Osteocyte (in vitro differentiated cells): Measurements from ENCODE around the gene MMP25. TPM values are rescaled to one million over a fixed set of nuclear protein-coding genes. Genes with fewer than 3 reads are reported as not detected.

ENCODE experiments used
- DNase-seq: peaks from one replicate; pipeline ENCODE4 v3.0.0; 2021; ENCODE audit warnings: mixed read lengths; ENCODE audit not compliant: unreplicated experiment; ENCODE audit errors: extremely low spot score
- H3K27ac Mint-ChIP-seq: one replicate; pipeline ENCODE4 v1.8.0; 2021; ENCODE audit warnings: mild to moderate bottlenecking, mixed read lengths; ENCODE audit not compliant: unreplicated experiment
- H3K27me3 Mint-ChIP-seq: one replicate; pipeline ENCODE4 v1.8.0; 2021; ENCODE audit warnings: mixed read lengths; ENCODE audit not compliant: unreplicated experiment
- H3K36me3 Mint-ChIP-seq: one replicate; pipeline ENCODE4 v1.8.0; 2021; ENCODE audit warnings: mixed read lengths; ENCODE audit not compliant: unreplicated experiment
- H3K4me1 Mint-ChIP-seq: one replicate; pipeline ENCODE4 v1.8.0; 2021; ENCODE audit warnings: mixed read lengths; ENCODE audit not compliant: unreplicated experiment
- H3K4me3 Mint-ChIP-seq: one replicate; pipeline ENCODE4 v1.8.0; 2021; ENCODE audit warnings: mild to moderate bottlenecking, moderate library complexity, mixed read lengths; ENCODE audit not compliant: unreplicated experiment
- H3K9me3 Mint-ChIP-seq: one replicate; pipeline ENCODE4 v1.8.0; 2021; ENCODE audit warnings: mixed read lengths; ENCODE audit not compliant: unreplicated experiment
- long read RNA-seq: library from polyadenylated mRNA; unstranded; transcript quantifications from one replicate; pipeline ENCODE4 v2.0.0, GENCODE V29; 2021
- total RNA-seq: library from RNA; stranded (reverse); gene quantifications from 2 replicates; pipeline ENCODE4 v1.2.1, GENCODE V29; 2021
- TF ChIP-seq, protein P1 (sequence below): fragments of 200-600 bp; sonication (generic); IDR thresholded peaks from 2 replicates; pipeline ENCODE4 v1.5.0; 2021; ENCODE audit warnings: antibody characterized with exemption, mild to moderate bottlenecking, moderate library complexity

Gene MMP25, protein sequence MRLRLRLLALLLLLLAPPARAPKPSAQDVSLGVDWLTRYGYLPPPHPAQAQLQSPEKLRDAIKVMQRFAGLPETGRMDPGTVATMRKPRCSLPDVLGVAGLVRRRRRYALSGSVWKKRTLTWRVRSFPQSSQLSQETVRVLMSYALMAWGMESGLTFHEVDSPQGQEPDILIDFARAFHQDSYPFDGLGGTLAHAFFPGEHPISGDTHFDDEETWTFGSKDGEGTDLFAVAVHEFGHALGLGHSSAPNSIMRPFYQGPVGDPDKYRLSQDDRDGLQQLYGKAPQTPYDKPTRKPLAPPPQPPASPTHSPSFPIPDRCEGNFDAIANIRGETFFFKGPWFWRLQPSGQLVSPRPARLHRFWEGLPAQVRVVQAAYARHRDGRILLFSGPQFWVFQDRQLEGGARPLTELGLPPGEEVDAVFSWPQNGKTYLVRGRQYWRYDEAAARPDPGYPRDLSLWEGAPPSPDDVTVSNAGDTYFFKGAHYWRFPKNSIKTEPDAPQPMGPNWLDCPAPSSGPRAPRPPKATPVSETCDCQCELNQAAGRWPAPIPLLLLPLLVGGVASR
- total RNA-seq: 3.0 and 3.6 TPM in 2 replicates
- long read RNA-seq: 0 reads

GRCh38 chr16:3045758-3046640 lies at the start of gene MMP25:
MMP25 (plus strand) TSS chr16:3046561; CDS start chr16:3046918, 357 bp downstream.
- DNase-seq: no peak
- TF ChIP-seq, protein P1, sequence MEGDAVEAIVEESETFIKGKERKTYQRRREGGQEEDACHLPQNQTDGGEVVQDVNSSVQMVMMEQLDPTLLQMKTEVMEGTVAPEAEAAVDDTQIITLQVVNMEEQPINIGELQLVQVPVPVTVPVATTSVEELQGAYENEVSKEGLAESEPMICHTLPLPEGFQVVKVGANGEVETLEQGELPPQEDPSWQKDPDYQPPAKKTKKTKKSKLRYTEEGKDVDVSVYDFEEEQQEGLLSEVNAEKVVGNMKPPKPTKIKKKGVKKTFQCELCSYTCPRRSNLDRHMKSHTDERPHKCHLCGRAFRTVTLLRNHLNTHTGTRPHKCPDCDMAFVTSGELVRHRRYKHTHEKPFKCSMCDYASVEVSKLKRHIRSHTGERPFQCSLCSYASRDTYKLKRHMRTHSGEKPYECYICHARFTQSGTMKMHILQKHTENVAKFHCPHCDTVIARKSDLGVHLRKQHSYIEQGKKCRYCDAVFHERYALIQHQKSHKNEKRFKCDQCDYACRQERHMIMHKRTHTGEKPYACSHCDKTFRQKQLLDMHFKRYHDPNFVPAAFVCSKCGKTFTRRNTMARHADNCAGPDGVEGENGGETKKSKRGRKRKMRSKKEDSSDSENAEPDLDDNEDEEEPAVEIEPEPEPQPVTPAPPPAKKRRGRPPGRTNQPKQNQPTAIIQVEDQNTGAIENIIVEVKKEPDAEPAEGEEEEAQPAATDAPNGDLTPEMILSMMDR: no peak
- H3K9me3 Mint-ChIP-seq: no peaks in the 10 kb centered on the region
- peak within 1 kb of the TSS; percentile 23 for H3K27ac Mint-ChIP-seq
- H3K36me3 Mint-ChIP-seq: no peaks in the 10 kb centered on the region
- peak within 1 kb of the TSS; percentile 77 for H3K4me3 Mint-ChIP-seq
- H3K27me3 Mint-ChIP-seq: peaks cover 25% of the 10 kb centered on the region
- H3K4me1 Mint-ChIP-seq: peaks cover 14% of the 10 kb centered on the region

GRCh38 chr16:2999929-3000328 lies 46.4 kb upstream of the MMP25 start:
- no peak for DNase-seq
- H3K27me3 Mint-ChIP-seq: peaks cover 18% of the 10 kb centered on the region
- no peaks in the 10 kb centered on the region for H3K9me3 Mint-ChIP-seq
- H3K4me3 Mint-ChIP-seq: no peak overlapping the region
- peaks cover under 1% of the 10 kb centered on the region for H3K4me1 Mint-ChIP-seq
- TF ChIP-seq, protein P1: no peak
- H3K27ac Mint-ChIP-seq: no peak overlapping the region
- no peaks in the 10 kb centered on the region for H3K36me3 Mint-ChIP-seq

DNA sequence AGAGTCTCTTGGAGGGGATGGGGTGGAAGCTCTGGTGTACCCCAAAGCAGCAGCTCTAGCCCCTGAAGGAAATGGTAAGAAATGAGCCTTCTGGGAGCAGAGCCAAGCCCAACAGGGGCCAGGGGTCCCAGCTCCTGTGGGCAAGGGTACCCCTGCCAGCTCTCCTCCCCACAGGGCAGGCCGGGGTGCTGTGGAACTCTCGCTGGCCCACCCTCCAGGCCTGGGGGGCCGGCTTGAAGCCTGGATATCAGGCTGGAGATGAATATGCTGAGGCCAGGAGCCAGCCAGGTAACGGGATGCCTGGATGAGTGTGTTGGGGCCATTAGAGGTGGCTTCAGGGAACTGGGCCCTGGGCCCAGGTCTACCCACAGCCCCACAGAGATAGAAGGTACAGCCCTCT lies 45.8 kb upstream of the MMP25 start:
- Mint-ChIP-seq H3K4me3 (no peak overlapping the region), H3K9me3 (no peaks in the 10 kb centered on the region), H3K36me3 (no peaks in the 10 kb centered on the region), H3K27me3 (peaks cover 20% of the 10 kb centered on the region), H3K4me1 (peaks cover 1% of the 10 kb centered on the region), H3K27ac (no peak overlapping the region)
- TF ChIP-seq, protein P1: no peak
- no peak for DNase-seq

DNA sequence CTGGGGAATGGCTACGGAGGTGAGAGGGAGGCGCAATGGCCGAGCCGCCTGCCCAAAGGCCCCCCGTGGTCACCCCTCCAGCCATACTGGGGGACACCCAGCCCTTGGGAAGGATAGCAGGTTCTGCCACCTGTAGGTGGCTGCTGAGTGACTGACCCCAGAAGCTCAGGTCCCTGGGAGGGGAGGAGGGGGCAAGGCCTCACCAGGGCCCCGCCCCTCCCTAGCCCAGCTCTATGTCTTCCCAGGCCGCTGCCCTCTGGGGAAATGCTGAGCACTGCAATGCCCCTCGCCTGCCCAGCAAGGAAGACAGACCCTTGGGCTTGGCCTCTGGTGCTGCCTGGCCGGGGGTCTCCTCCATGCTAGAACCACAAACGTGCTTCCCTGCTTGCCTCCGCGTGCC lies 45.0 kb upstream of the MMP25 start:
- Mint-ChIP-seq H3K9me3 (no peaks in the 10 kb centered on the region), H3K27me3 (peaks cover 26% of the 10 kb centered on the region), H3K27ac (no peak overlapping the region), H3K36me3 (no peaks in the 10 kb centered on the region), H3K4me3 (no peak overlapping the region), H3K4me1 (peaks cover 1% of the 10 kb centered on the region)
- TF ChIP-seq, protein P1: no peak
- DNase-seq: no peak
